Esophagus squamous epithelium (tissue), 5 donors: Measurements from ENCODE around the gene TRIM59. TPM values are rescaled to one million over a fixed set of nuclear protein-coding genes. Genes with fewer than 3 reads are reported as not detected.
"Not testable (repeated sequence)": the region's sequence is repeated elsewhere in the genome, so short reads cannot be mapped to it uniquely, and the experiment has no call there.

ENCODE experiments used
- DNase-seq: peaks from one replicate; lab custom pipeline; 2025; lab: John Stamatoyannopoulos, UW
- H3K27ac ChIP-seq, 4 donors: fragments of 200-600 bp; sonication (generic); one replicate each; pipeline ENCODE4 v1.5.1; 2016 to 2019; ENCODE audit warnings: mild to moderate bottlenecking in 1 of 4
- H3K27me3 ChIP-seq, 4 donors: fragments of 200-600 bp; sonication (generic); 1 replicate in 3 of 4; 2 replicates in 1 of 4; pipeline versions ENCODE4 v1.5.1 to v1.6.0; 2017 to 2021; ENCODE audit warnings: antibody characterized with exemption in 1 of 4
- H3K36me3 ChIP-seq, 3 donors: fragments of 200-600 bp; sonication (generic); one replicate each; pipeline ENCODE4 v1.5.1; 2016 to 2019
- H3K4me1 ChIP-seq, 3 donors: fragments of 200-600 bp; sonication (generic); one replicate each; pipeline ENCODE4 v1.5.1; 2017 to 2019
- H3K4me3 ChIP-seq, 4 donors: fragments of 200-600 bp; sonication (generic); 1 replicate in 3 of 4; 2 replicates in 1 of 4; pipeline ENCODE4 v1.5.1; 2016 to 2019; ENCODE audit warnings: mild to moderate bottlenecking in 2 of 4, moderate library complexity in 1 of 4
- H3K9me3 ChIP-seq, 3 donors: fragments of 200-600 bp; sonication (generic); one replicate each; pipeline ENCODE4 v1.5.1; 2016 to 2019
- CTCF ChIP-seq, 6 experiments: fragments of 450-650 bp in 4 of 6; fragments of 200-600 bp in 2 of 6; sonication (generic) in 2 of 6; IDR thresholded peaks; one replicate each; pipeline ENCODE4 v1.5.1; 2016 to 2019; ENCODE audit warnings: antibody characterized with exemption in 6 of 6, mild to moderate bottlenecking in 4 of 6, moderate library complexity in 4 of 6
- POLR2A ChIP-seq, 4 donors: fragments of 450-650 bp; IDR thresholded peaks; one replicate each; pipeline ENCODE4 v1.6.1; 2017; ENCODE audit warnings: antibody characterized with exemption in 4 of 4, mild to moderate bottlenecking in 4 of 4, moderate library complexity in 3 of 4
- WGBS, 2 donors: methylation state at CpG; one replicate each; pipeline ENCODE4 v1.1.5; 2018; 5-methylcytosine and 5-hydroxymethylcytosine counted together
- intact Hi-C: fragments of 100-400 bp; cut with DNase I; formaldehyde crosslinking; loops from one replicate; pipeline ENCODE4 v1.15.0; 2022
- total RNA-seq, 4 donors: library from RNA; depleted of rRNA; stranded (reverse); fragments of >200 nt; gene quantifications; one replicate each; pipeline ENCODE4 v1.1.0, GENCODE V29; 2016
- donor health status: DM: yes; HTN: yes; CAD: no.

TRIM59 gene
- total RNA-seq, 4 donors from 2014 or later, result 4.9 to 14.7 (median 8.9) TPM

GRCh38 chr3:160454995-160455394, 5.4 kb upstream of the TRIM59 start:
- Histone ChIP-seq H3K36me3 (no peaks in the 10 kb centered on the region), H3K4me3 (no peak overlapping the region), H3K27me3 (peaks cover 0 to 4% (median 0%) of the 10 kb centered on the region in 4 donors), H3K4me1 (peaks cover 0 to 4% (median 3%) of the 10 kb centered on the region in 3 donors), H3K27ac (no peak overlapping the region), H3K9me3 (peaks cover 0 to 3% (median 0%) of the 10 kb centered on the region in 3 donors)
- DNase-seq, result no peak
- TF ChIP-seq CTCF (IDR thresholded peaks at IDR 0.05), result no peak
- no peak for TF ChIP-seq POLR2A (IDR thresholded peaks at IDR 0.05)
- intact Hi-C loops, result no loop called here
- WGBS, 2 donors, result 50 to 55% methylated on average over 1 of the region's 1 CpG

- H3K27ac ChIP-seq, H3K4me3 ChIP-seq, DNase-seq, H3K9me3 ChIP-seq, intact Hi-C loops, H3K36me3 ChIP-seq: not testable (repeated sequence)
- peaks cover 0 to 11% (median 0%) of the 10 kb centered on the region in 4 donors for H3K27me3 ChIP-seq
- WGBS, 2 donors, result 92 to 98% methylated on average over 14 to 18 of the region's 19 CpGs
- H3K4me1 ChIP-seq, result peaks cover 0 to 28% (median 11%) of the 10 kb centered on the region in 3 donors
Measured at GRCh38 chr3:160452251-160452650, 2.7 kb upstream of the TRIM59 start.

GRCh38 chr3:160451602-160452001, 2.0 kb upstream of the TRIM59 start:
- intact Hi-C loops, result no loop called here
- Histone ChIP-seq H3K9me3 (peaks cover 0 to 3% (median 0%) of the 10 kb centered on the region in 3 donors), H3K27me3 (peaks cover 0 to 11% (median 0%) of the 10 kb centered on the region in 4 donors), H3K27ac (no peak overlapping the region), H3K4me1 (peaks cover 0 to 34% (median 12%) of the 10 kb centered on the region in 3 donors), H3K4me3 (no peak overlapping the region), H3K36me3 (no peaks in the 10 kb centered on the region)
- DNase-seq, result no peak
- 82 to 85% methylated on average over 4 of the region's 4 CpGs for WGBS, 2 donors
- TF ChIP-seq POLR2A (IDR thresholded peaks at IDR 0.05) (no peak), CTCF (IDR thresholded peaks at IDR 0.05) (no peak)

GRCh38 chr3:160450846-160451245, 1.3 kb upstream of the TRIM59 start:
- TF ChIP-seq POLR2A (IDR thresholded peaks at IDR 0.05) (no peak), CTCF (IDR thresholded peaks at IDR 0.05) (no peak)
- Histone ChIP-seq H3K27me3 (peaks cover 0 to 11% (median 0%) of the 10 kb centered on the region in 4 donors), H3K27ac (no peak overlapping the region), H3K36me3 (no peaks in the 10 kb centered on the region), H3K9me3 (peaks cover 0 to 3% (median 0%) of the 10 kb centered on the region in 3 donors), H3K4me3 (no peak overlapping the region), H3K4me1 (peaks cover 0 to 38% (median 12%) of the 10 kb centered on the region in 3 donors)
- intact Hi-C loops, result no loop called here
- WGBS, 2 donors, result 78 to 82% methylated on average over 3 of the region's 3 CpGs
- no peak for DNase-seq

GRCh38 chr3:160448845-160449635, 546 bp downstream of the TRIM59 start:
- Histone ChIP-seq H3K4me1 (peaks cover 0 to 38% (median 12%) of the 10 kb centered on the region in 3 donors), H3K27ac (peak overlapping the region; percentile 88 to 92 (median 91)), H3K9me3 (peaks cover 0 to 3% (median 0%) of the 10 kb centered on the region in 3 donors), H3K27me3 (peaks cover 0 to 11% (median 0%) of the 10 kb centered on the region in 4 donors), H3K36me3 (peaks cover 0 to 6% (median 0%) of the 10 kb centered on the region in 3 donors), H3K4me3 (peak overlapping the region; percentile 58 to 78 (median 68))
- no peak for TF ChIP-seq CTCF (IDR thresholded peaks at IDR 0.05)
- TF ChIP-seq POLR2A (IDR thresholded peaks at IDR 0.05), result no peak
- intact Hi-C loops, result no loop called here
- 3 to 4% methylated on average over 8 to 12 of the region's 26 CpGs for WGBS, 2 donors
- no peak for DNase-seq
